WTC11 (cell line): ENCODE data around the gene RHOB.

Experiments
- ATF3 ChIP-seq: sonication (generic); formaldehyde crosslinking; conservative IDR thresholded peaks from 2 replicates; pipeline ENCODE4 v1.8.1; 2022; ENCODE audit warnings: mild to moderate bottlenecking, missing genetic modification reagents
- CTCF ChIP-seq: fragments of 200-600 bp; IDR thresholded peaks from 2 replicates; pipeline ENCODE4 v1.8.0; 2022; ENCODE audit warnings: antibody characterized with exemption
- FOXK1 ChIP-seq: sonication (generic); formaldehyde crosslinking; IDR thresholded peaks from 2 replicates; pipeline ENCODE4 v1.8.0; 2022; ENCODE audit warnings: mild to moderate bottlenecking, moderate library complexity, missing genetic modification reagents
- GABPB1 ChIP-seq: sonication (generic); formaldehyde crosslinking; IDR thresholded peaks from 2 replicates; pipeline ENCODE4 v1.8.1; 2023; ENCODE audit warnings: mild to moderate bottlenecking, missing genetic modification reagents
- HMGXB4 ChIP-seq: sonication (generic); formaldehyde crosslinking; IDR thresholded peaks from 2 replicates; pipeline ENCODE4 v1.8.1; 2023; ENCODE audit warnings: mild to moderate bottlenecking, moderate library complexity, missing genetic modification reagents
- JUN ChIP-seq: sonication (generic); formaldehyde crosslinking; IDR thresholded peaks from 2 replicates; pipeline ENCODE4 v1.8.0; 2023; ENCODE audit warnings: mild to moderate bottlenecking, missing genetic modification reagents
- NFYB ChIP-seq: sonication (generic); formaldehyde crosslinking; conservative IDR thresholded peaks from 2 replicates; pipeline ENCODE4 v1.8.0; 2022; ENCODE audit warnings: low read depth, missing genetic modification reagents
- SMAD4 ChIP-seq: sonication (generic); formaldehyde crosslinking; IDR thresholded peaks from 2 replicates; pipeline ENCODE4 v1.8.0; 2022; ENCODE audit warnings: mild to moderate bottlenecking, missing genetic modification reagents
- STAT6 ChIP-seq: sonication (generic); formaldehyde crosslinking; conservative IDR thresholded peaks from 2 replicates; pipeline ENCODE4 v1.8.1; 2023; ENCODE audit warnings: mild to moderate bottlenecking, low read depth, missing genetic modification reagents, moderate library complexity

- TF ChIP-seq CTCF (no peak), SMAD4 (CRISPR knock-in tag) (no peak), STAT6 (no peak), ATF3 (CRISPR knock-in tag) (no peak), FOXK1 (no peak), NFYB (no peak), GABPB1 (CRISPR knock-in tag) (no peak), JUN (CRISPR knock-in tag) (no peak), HMGXB4 (CRISPR knock-in tag) (no peak)
These were observed 40.1 kb downstream of the RHOB start for GRCh38 chr2:20487030-20487391.
